NCI-H526 (cell line): ENCODE data around the gene ADAM10.
"Not testable (repeated sequence)": the region's sequence is repeated elsewhere in the genome, so short reads cannot be mapped to it uniquely, and the experiment has no call there.

ENCODE experiments used
- DNase-seq, 2 experiments: peaks; one replicate each; lab custom pipeline; 2025; lab: John Stamatoyannopoulos, UW

The ADAM10 gene

DNA sequence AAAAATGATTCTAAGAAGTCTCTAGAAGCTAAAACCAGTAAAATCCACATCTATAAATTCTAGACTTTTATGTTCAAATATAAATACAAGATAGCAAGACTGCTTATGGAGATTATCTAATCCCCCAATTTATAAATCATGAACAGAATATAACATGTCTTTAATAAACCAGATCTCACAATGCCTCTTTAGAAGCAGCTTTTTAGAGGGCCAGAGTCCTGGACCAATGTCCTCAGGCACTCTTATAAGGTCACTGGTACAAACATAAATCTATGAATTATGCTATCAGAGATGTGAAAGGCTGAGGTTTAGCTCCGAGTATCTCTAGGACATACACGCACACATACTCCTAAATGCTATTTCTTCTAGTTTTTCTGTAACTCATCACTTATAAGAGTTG, 78.3 kb downstream of the ADAM10 start:
- DNase-seq: no peak

DNA sequence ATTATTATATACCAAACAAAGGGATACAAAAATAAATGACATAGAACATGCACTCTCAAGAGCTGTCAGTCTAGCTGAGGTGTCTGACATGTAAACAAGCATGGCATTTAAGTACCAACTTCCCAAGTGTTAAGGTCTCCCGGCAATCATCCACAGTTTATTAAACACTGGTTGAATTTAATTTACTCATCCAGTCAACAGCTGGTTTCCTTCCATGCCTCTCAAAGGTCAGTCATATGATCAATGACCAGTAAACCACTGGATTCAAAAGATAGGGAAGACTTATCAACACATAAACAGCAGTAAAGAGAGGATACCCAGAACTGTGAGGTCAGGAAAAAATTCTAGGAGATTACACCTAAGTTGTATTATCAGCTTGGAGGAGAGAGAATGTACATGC, 80.4 kb downstream of the ADAM10 start:
- DNase-seq: no peak

DNA sequence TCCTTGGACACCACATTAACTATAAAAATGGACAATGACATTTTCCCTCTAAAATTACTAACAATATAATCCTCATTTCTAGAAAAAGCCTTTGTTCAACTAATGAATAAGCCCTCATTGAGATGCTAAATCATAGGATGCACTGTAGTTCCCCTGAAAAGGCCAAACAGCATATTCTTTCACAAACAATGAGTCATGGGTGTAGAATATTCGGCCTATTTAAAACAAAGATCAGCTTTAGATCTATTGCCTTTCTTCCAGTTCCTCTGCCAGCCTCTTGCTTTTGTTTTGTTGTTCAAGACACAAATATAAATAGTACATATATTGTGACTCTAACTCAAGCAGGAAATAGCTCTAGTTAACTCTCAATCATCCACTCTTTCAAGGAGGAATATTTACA, 82.5 kb downstream of the ADAM10 start:
- DNase-seq: no peak

DNA sequence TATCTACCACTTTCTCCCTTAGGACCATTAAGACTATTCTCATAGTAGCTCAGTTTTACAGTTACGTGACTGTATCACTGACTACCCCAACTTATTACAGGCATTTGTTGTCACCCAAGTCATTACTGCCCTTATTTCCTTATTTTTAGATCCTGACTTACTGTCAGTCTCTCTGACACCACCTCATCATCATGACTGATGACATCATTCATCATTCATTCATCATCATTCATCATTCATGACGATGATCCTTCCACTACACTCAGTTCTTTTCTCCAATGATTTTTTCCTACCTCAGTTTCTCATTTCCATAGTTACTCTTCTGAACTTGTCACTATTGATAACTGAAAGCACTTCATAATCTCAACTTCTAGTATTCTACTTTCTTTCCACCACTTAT, 83.8 kb downstream of the ADAM10 start:
- DNase-seq: no peak

DNA sequence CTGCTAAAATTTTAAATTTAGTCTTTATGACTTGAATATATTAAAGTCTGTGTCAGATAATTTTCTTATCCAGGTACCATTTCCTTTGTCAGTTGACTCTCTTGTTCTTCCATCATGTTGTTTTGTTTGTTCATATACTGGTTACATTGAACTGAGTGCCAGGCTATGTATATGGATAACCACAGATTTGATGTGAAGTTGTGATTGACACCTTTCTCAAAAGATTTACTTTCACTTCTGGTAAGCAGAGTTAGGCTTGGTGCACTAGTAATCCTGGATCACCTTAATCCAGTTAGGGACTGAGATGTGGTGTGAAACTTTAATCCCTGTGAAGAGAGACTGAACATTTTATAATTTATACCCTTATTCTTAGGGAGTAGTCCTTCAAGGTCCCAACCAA, 99.4 kb downstream of the ADAM10 start:
- no peak for DNase-seq

GRCh38 chr15:58649175-58649574, 100.3 kb downstream of the ADAM10 start:
- no peak for DNase-seq

- DNase-seq: no peak
Measured at GRCh38 chr15:58643996-58644395, 105.5 kb downstream of the ADAM10 start.

DNA sequence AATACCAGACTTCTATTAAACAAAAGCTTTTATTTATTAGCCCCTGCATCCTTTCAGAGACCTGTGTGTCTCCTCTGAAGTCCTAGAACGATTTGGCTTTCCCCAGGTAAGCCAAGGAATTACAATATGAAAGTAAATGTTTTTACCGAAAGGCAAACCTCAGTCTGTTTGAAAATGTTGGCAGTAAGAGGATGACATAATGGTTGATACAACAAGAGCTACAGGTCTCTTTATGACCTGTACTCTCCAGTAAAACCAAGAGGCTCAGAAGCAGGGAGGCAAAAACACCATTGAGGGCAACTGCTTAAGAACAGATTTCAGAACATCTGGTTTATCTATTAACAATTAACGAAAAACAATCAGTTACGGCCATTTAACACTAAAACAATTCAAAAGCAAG, 107.8 kb downstream of the ADAM10 start:
- DNase-seq: no peak

- DNase-seq: no peak
Measured at GRCh38 chr15:58639992-58640391, 109.5 kb downstream of the ADAM10 start.

GRCh38 chr15:58639002-58639756, 110.3 kb downstream of the ADAM10 start:
- DNase-seq: no peak

DNA sequence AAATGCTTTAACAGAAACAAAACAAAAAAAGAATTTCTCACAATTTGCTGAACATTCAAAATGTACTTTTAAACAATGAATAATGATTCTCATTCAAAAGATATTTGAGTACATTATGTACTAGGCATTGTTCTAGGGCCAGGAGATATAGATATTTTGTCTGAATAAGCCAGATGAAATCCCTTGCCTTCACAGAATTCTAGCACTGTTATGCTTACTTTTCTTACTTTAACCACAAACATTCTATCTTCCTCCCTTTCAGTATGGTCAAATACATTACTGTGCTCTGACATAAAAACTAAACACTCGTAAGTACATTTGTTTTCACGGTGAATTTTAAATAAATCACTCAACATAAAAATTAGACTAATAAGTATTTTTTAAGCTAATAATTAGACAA, 116.7 kb downstream of the ADAM10 start:
- DNase-seq: no peak

- no peak for DNase-seq
Measured at GRCh38 chr15:58631319-58631718, 118.2 kb downstream of the ADAM10 start.

GRCh38 chr15:58629625-58630024, 119.9 kb downstream of the ADAM10 start:
- no peak for DNase-seq

- no peak for DNase-seq
Measured at GRCh38 chr15:58628206-58628947, 121.1 kb downstream of the ADAM10 start.

- no peak for DNase-seq
Measured at GRCh38 chr15:58627701-58628100, 121.8 kb downstream of the ADAM10 start.

GRCh38 chr15:58627046-58627445, 122.5 kb downstream of the ADAM10 start:
- DNase-seq: no peak

DNA sequence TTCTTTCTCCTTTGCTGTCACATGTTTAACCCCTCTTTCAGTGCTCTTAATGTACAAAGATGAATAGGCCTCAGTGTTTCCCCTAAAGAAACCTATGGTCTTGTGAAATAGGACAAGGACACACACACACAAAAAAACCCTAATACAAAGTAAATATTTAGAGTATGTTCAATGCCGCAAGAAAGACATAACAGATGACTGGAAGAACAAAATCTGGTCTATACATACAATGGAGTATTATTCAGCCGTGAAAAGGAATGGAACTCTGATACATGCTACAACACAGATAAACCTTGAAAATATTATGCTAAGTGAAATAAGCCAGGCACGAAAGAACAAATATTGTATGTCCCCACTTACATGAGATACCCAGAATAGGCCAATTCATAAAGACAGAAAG, 123.1 kb downstream of the ADAM10 start:
- DNase-seq: no peak

DNA sequence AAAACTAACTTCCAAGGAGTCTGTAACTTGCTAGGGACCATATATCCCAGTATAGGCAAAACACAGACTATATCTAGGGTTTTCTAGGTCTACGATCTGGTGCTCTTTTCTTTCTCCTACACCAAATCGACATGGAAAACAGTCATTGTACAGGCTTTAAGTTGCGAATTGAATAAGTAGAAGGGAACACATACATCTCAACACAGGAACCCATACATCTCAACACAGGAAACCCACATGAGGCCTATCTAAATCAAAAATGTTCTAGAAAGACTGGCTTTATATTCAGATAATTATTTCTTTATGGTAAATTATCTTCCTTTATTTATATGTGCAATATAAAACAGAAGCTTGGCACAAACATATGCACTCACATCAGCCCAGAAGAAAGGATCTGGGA, 126.6 kb downstream of the ADAM10 start:
- DNase-seq: no peak

GRCh38 chr15:58620268-58620667, 129.2 kb downstream of the ADAM10 start:
- not testable (repeated sequence) for DNase-seq

DNA sequence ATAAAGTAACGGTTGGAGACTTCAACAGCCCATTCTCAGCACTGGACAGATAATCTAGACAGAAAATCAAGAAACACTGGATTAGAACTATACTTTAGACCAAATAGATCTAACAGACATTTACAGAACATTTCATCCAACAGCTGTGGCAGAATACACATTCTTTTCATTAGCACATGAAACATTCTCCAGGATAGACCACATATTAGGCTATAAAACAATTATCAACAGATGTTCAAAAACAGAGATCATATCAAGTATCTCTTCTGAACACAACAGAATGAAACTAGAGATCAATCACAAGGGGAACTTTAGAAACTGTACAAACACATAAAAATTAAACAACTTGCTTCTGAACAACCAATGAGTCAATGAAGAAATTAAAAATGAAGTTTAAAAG, 133.3 kb downstream of the ADAM10 start:
- DNase-seq: no peak

GRCh38 chr15:58611731-58612676, 137.5 kb downstream of the ADAM10 start:
- no peak for DNase-seq

DNA sequence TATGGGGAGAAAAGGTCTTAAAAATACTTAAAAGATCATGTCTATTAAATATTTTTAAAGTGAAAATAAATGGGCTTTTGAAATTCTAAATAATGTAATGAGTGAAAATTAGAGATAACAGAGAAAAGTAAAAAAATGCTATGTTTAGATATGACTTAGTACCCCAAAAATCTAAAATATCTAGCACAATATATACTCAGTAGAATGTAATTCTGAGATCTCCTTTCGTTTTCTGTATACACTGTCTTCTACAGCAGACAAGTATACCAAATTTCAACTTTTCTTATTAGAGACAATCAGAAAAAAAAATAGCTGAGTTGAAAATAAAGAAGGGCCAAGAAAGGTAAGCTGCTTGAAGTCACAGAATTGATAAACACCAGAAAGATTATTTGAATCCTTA, 140.8 kb downstream of the ADAM10 start:
- DNase-seq: no peak
